Measurements from ENCODE around the gene FIGNL1. TPM values are rescaled to one million over a fixed set of nuclear protein-coding genes. Genes with fewer than 3 reads are reported as not detected.

Gene FIGNL1
- total and polyA plus RNA-seq, 7 experiments from 2014 or later, result 7.7 to 30.2 (median 10.3) TPM

DNA sequence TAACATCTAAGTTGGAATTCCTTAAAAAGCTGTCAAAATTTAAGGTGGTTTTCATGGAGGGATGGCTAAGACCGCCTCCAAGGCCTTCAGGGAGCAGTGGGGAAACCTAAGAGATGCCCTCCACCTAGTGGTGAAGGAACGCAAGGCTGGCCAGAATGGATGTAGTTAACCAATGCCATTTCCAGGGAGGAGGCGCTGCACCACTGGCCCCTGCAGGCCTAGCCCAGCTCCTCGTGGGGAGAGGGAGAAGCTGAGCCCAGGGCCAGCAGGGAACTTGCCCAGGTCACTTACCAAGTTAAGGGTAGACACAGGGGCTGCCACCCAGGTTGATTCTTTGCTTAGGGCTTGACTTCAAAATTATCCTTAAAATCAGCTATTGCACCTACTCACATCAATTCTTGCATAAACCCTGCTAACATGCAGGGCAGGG lies 32.0 kb downstream of the FIGNL1 start:
- DNase-seq (peak; percentile 31 to 68 (median 56)), ATAC-seq (peak; percentile 91)
- Histone ChIP-seq H3K4me1 (ENCODE audit: control insufficient read depth in 2 of 2, insufficient read depth in 2 of 2, low read length in 2 of 2) (peaks cover 0 to 22% of the 10 kb centered on the region in 2 donors), H3K36me3 (ENCODE audit: control insufficient read depth in 2 of 3, insufficient read depth in 3 of 3, low read length in 3 of 3) (no peaks in the 10 kb centered on the region), H3K27me3 (ENCODE audit: control insufficient read depth in 2 of 2, insufficient read depth in 2 of 2, low read length in 2 of 2) (no peaks in the 10 kb centered on the region), H3K4me3 (ENCODE audit: low read length) (no peak overlapping the region), H3K9me3 (ENCODE audit: control insufficient read depth in 2 of 3, low read length in 3 of 3) (no peaks in the 10 kb centered on the region), H3K27ac (ENCODE audit: low read depth, low read length) (no peak overlapping the region)
- peaks cover 5 to 35% (median 29%) of the 10 kb centered on the region in 7 donors for H3K4me1 Mint-ChIP-seq
- ChIA-PET POLR2A (interaction anchor here (0.7 to 1.5 kb wide), 11 partner anchors 9 to 275 kb away, joined by 3 to 7 read pairs (median 4); partner anchors contain the start of gene IKZF1), CTCF (interaction anchor here (0.7 to 7.1 kb wide), 25 partner anchors 9 to 324 kb away, joined by 3 to 77 read pairs (median 5); partner anchors contain the start of gene ZPBP)
- no peak overlapping the region for H3K4me3 Mint-ChIP-seq
- intact Hi-C loops (cut with micrococcal nuclease), result loop anchor here (1.0 to 2.0 kb wide), 10 partner anchors 25 to 326 kb away; no protein-coding TSS in a partner anchor
- H3K27me3 Mint-ChIP-seq, result no peaks in the 10 kb centered on the region
- H3K9me3 Mint-ChIP-seq, result no peaks in the 10 kb centered on the region
- H3K27ac Mint-ChIP-seq, result peak overlapping the region in 1 of 9 donors; percentile 26
- no peaks in the 10 kb centered on the region for H3K36me3 Mint-ChIP-seq

GRCh38 chr7:50416527-50417182 lies 33.5 kb downstream of the FIGNL1 start:
- ATAC-seq, result peak; percentile 57
- no peak for DNase-seq
- H3K9me3 Mint-ChIP-seq, result no peaks in the 10 kb centered on the region
- H3K4me1 Mint-ChIP-seq, result peaks cover 14 to 37% (median 29%) of the 10 kb centered on the region in 7 donors
- H3K27ac ChIP-seq (ENCODE audit: low read depth, low read length), result peak overlapping the region; percentile 4
- no peaks in the 10 kb centered on the region for H3K36me3 Mint-ChIP-seq
- POLR2A ChIA-PET, result interaction anchor here (0.7 to 1.8 kb wide), 10 partner anchors 8 to 274 kb away, joined by 3 to 7 read pairs (median 4); no protein-coding TSS in a partner anchor
- CTCF ChIA-PET, result interaction anchor here (0.7 to 7.1 kb wide), 11 partner anchors 14 to 323 kb away, joined by 3 to 77 read pairs (median 6); partner anchors contain the start of gene ZPBP
- H3K27me3 ChIP-seq (ENCODE audit: control insufficient read depth in 2 of 2, insufficient read depth in 2 of 2, low read length in 2 of 2), result no peaks in the 10 kb centered on the region
- peak overlapping the region; percentile 19 to 88 (median 76) for H3K27ac Mint-ChIP-seq
- H3K27me3 Mint-ChIP-seq, result no peaks in the 10 kb centered on the region
- no peak overlapping the region for H3K4me3 ChIP-seq (ENCODE audit: low read length)
- no peaks in the 10 kb centered on the region for H3K36me3 ChIP-seq (ENCODE audit: control insufficient read depth in 2 of 3, insufficient read depth in 3 of 3, low read length in 3 of 3)
- intact Hi-C loops (cut with micrococcal nuclease), result loop anchor here in 1 of 2 donors (2.0 kb wide), 1 partner anchor 32 kb away; no protein-coding TSS in a partner anchor
- no peaks in the 10 kb centered on the region for H3K9me3 ChIP-seq (ENCODE audit: control insufficient read depth in 2 of 3, low read length in 3 of 3)
- H3K4me1 ChIP-seq (ENCODE audit: control insufficient read depth in 2 of 2, insufficient read depth in 2 of 2, low read length in 2 of 2), result peaks cover 0 to 22% of the 10 kb centered on the region in 2 donors
- H3K4me3 Mint-ChIP-seq, result peak overlapping the region; percentile 70 to 84 (median 81)

DNA sequence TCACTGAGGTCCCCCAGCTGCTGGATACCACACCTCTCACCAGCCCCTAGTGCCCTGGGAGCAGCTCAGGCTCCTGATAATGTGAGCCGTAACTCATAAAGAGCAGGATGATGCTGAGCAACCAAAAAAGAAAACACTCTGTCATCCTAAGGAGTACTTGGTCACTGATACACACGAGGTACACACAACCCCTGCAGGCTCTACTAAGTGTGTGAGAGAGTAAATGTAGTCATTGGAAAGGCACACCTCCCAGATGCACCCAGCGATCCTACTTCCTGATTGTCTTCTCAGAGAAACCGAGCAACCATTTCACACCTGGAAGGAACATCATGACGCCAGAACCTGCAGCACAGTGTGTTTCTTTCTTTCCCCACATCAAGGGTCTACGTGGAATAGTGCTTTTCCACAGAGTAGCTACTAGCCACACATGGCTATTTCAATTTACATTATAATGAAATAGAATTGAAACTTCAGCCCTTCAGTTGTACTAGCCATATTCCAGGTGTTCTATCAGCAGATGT lies 34.2 kb downstream of the FIGNL1 start:
- intact Hi-C loops (cut with micrococcal nuclease), result loop anchor here in 1 of 2 donors (2.0 kb wide), 1 partner anchor 33 kb away; no protein-coding TSS in a partner anchor
- ATAC-seq (no peak), DNase-seq (peak in 1 of 9 donors; percentile 33)
- Histone ChIP-seq H3K9me3 (ENCODE audit: control insufficient read depth in 2 of 3, low read length in 3 of 3) (no peaks in the 10 kb centered on the region), H3K4me1 (ENCODE audit: control insufficient read depth in 2 of 2, insufficient read depth in 2 of 2, low read length in 2 of 2) (peaks cover 0 to 22% of the 10 kb centered on the region in 2 donors), H3K4me3 (ENCODE audit: low read length) (no peak overlapping the region), H3K27me3 (ENCODE audit: control insufficient read depth in 2 of 2, insufficient read depth in 2 of 2, low read length in 2 of 2) (no peaks in the 10 kb centered on the region), H3K27ac (ENCODE audit: low read depth, low read length) (no peak overlapping the region), H3K36me3 (ENCODE audit: control insufficient read depth in 2 of 3, insufficient read depth in 3 of 3, low read length in 3 of 3) (no peaks in the 10 kb centered on the region)
- ChIA-PET POLR2A (interaction anchor here (0.5 to 1.8 kb wide), 11 partner anchors 8 to 323 kb away, joined by 3 to 5 read pairs (median 3); partner anchors contain the start of gene ZPBP), CTCF (interaction anchor here (0.7 to 7.1 kb wide), 8 partner anchors 17 to 322 kb away, joined by 3 to 77 read pairs (median 16); partner anchors contain the start of gene ZPBP)
- H3K9me3 Mint-ChIP-seq, result no peaks in the 10 kb centered on the region
- peaks cover 19 to 43% (median 34%) of the 10 kb centered on the region in 7 donors for H3K4me1 Mint-ChIP-seq
- peak overlapping the region; percentile 70 to 84 (median 81) for H3K4me3 Mint-ChIP-seq
- no peaks in the 10 kb centered on the region for H3K36me3 Mint-ChIP-seq
- H3K27me3 Mint-ChIP-seq, result no peaks in the 10 kb centered on the region
- H3K27ac Mint-ChIP-seq, result peak overlapping the region; percentile 19 to 88 (median 60)

GRCh38 chr7:50413561-50413960 lies 36.6 kb downstream of the FIGNL1 start:
- peaks cover 0 to 31% of the 10 kb centered on the region in 2 donors for H3K4me1 ChIP-seq (ENCODE audit: control insufficient read depth in 2 of 2, insufficient read depth in 2 of 2, low read length in 2 of 2)
- Mint-ChIP-seq H3K4me1 (peaks cover 32 to 64% (median 57%) of the 10 kb centered on the region in 7 donors), H3K27me3 (no peaks in the 10 kb centered on the region), H3K4me3 (no peak overlapping the region), H3K9me3 (no peaks in the 10 kb centered on the region), H3K27ac (peak overlapping the region in 1 of 9 donors; percentile 8), H3K36me3 (no peaks in the 10 kb centered on the region)
- H3K36me3 ChIP-seq (ENCODE audit: control insufficient read depth in 2 of 3, insufficient read depth in 3 of 3, low read length in 3 of 3), result no peaks in the 10 kb centered on the region
- POLR2A ChIA-PET, result interaction anchor here (0.5 to 1.6 kb wide), 2 partner anchors 156 to 208 kb away, joined by 3 to 4 read pairs; no protein-coding TSS in a partner anchor
- CTCF ChIA-PET, result no interaction called here
- H3K9me3 ChIP-seq (ENCODE audit: control insufficient read depth in 2 of 3, low read length in 3 of 3), result no peaks in the 10 kb centered on the region
- no peak overlapping the region for H3K4me3 ChIP-seq (ENCODE audit: low read length)
- H3K27me3 ChIP-seq (ENCODE audit: control insufficient read depth in 2 of 2, insufficient read depth in 2 of 2, low read length in 2 of 2), result no peaks in the 10 kb centered on the region
- intact Hi-C loops (cut with micrococcal nuclease), result no loop called here
- no peak for ATAC-seq
- H3K27ac ChIP-seq (ENCODE audit: low read depth, low read length), result no peak overlapping the region
- no peak for DNase-seq

DNA sequence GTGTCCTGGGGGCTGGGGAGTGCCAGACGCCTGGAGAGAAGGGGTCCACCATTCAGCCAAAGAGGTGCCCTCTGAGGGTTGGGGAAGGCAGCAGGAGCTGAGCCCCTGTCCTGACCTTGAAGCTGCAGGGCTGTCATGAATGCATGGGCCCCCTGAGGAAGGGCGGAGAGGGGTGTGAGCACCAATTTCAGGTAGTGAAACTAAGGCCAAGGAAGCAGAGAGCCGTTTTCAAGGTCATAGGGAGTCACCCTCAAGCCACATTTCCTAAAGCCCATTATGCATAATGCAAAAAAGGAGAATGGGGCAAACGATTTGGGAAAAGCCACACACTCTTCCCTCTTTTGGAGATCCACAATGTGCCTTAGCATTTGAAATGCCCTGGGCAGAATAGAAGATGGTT lies 37.2 kb downstream of the FIGNL1 start:
- peaks cover 36 to 69% (median 62%) of the 10 kb centered on the region in 7 donors for H3K4me1 Mint-ChIP-seq
- Histone ChIP-seq H3K36me3 (ENCODE audit: control insufficient read depth in 2 of 3, insufficient read depth in 3 of 3, low read length in 3 of 3) (no peaks in the 10 kb centered on the region), H3K4me3 (ENCODE audit: low read length) (no peak overlapping the region), H3K27ac (ENCODE audit: low read depth, low read length) (no peak overlapping the region), H3K9me3 (ENCODE audit: control insufficient read depth in 2 of 3, low read length in 3 of 3) (no peaks in the 10 kb centered on the region), H3K27me3 (ENCODE audit: control insufficient read depth in 2 of 2, insufficient read depth in 2 of 2, low read length in 2 of 2) (no peaks in the 10 kb centered on the region), H3K4me1 (ENCODE audit: control insufficient read depth in 2 of 2, insufficient read depth in 2 of 2, low read length in 2 of 2) (peaks cover 0 to 31% of the 10 kb centered on the region in 2 donors)
- CTCF ChIA-PET, result interaction anchor here (0.7 to 1.4 kb wide), 2 partner anchors 12 to 44 kb away, joined by 3 to 4 read pairs; no protein-coding TSS in a partner anchor
- no peak overlapping the region for H3K4me3 Mint-ChIP-seq
- H3K27ac Mint-ChIP-seq, result peak overlapping the region in 1 of 9 donors; percentile 7
- H3K27me3 Mint-ChIP-seq, result no peaks in the 10 kb centered on the region
- ATAC-seq, result no peak
- intact Hi-C loops (cut with micrococcal nuclease), result no loop called here
- H3K9me3 Mint-ChIP-seq, result no peaks in the 10 kb centered on the region
- DNase-seq, result no peak
- peaks cover 0 to 4% (median 0%) of the 10 kb centered on the region in 5 donors for H3K36me3 Mint-ChIP-seq
- POLR2A ChIA-PET, result interaction anchor here (1.6 kb wide), 1 partner anchor 208 kb away, joined by 4 read pairs; no protein-coding TSS in a partner anchor

DNA sequence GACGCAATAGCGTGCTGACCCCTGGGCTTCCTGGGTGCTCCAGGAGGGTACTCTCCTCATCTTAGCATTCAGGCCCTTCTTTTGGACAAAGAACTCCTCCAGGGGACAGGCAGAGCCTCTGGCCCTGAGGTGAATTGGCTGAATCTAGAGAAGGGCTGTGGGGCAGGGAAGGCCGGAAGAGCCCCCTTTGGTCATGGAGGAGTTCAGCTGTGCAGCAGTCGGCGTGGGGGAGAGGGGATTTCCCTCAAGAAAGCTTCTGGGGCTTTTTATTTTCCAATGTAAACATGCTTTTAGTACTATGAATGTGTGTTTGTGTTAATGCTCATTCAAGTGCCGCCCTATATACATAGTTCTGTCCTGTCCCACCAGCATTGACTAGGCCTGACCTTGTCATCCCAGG lies 38.8 kb downstream of the FIGNL1 start:
- H3K36me3 Mint-ChIP-seq, result peaks cover 0 to 6% (median 0%) of the 10 kb centered on the region in 5 donors
- peaks cover 42 to 69% (median 63%) of the 10 kb centered on the region in 7 donors for H3K4me1 Mint-ChIP-seq
- intact Hi-C loops (cut with micrococcal nuclease), result no loop called here
- no peaks in the 10 kb centered on the region for H3K27me3 Mint-ChIP-seq
- Histone ChIP-seq H3K4me1 (ENCODE audit: control insufficient read depth in 2 of 2, insufficient read depth in 2 of 2, low read length in 2 of 2) (peaks cover 0 to 19% of the 10 kb centered on the region in 2 donors), H3K4me3 (ENCODE audit: low read length) (no peak overlapping the region), H3K27me3 (ENCODE audit: control insufficient read depth in 2 of 2, insufficient read depth in 2 of 2, low read length in 2 of 2) (no peaks in the 10 kb centered on the region), H3K36me3 (ENCODE audit: control insufficient read depth in 2 of 3, insufficient read depth in 3 of 3, low read length in 3 of 3) (no peaks in the 10 kb centered on the region), H3K27ac (ENCODE audit: low read depth, low read length) (no peak overlapping the region), H3K9me3 (ENCODE audit: control insufficient read depth in 2 of 3, low read length in 3 of 3) (no peaks in the 10 kb centered on the region)
- DNase-seq (no peak), ATAC-seq (no peak)
- H3K9me3 Mint-ChIP-seq, result no peaks in the 10 kb centered on the region
- H3K4me3 Mint-ChIP-seq, result peak overlapping the region in 2 of 10 donors; percentile 36 to 53
- ChIA-PET POLR2A (interaction anchor here (0.6 to 1.4 kb wide), 3 partner anchors 39 to 278 kb away, joined by 3 to 5 read pairs (median 4); no protein-coding TSS in a partner anchor), CTCF (interaction anchor here (1.4 kb wide), 1 partner anchor 267 kb away, joined by 3 read pairs; no protein-coding TSS in a partner anchor)
- peak overlapping the region in 6 of 9 donors; percentile 24 to 73 (median 56) for H3K27ac Mint-ChIP-seq

Data from naive thymus-derived CD4-positive, alpha-beta T cell (primary cell).